HG03103 (cell line): ENCODE results near the gene PHF21B.
"Not testable (repeated sequence)": the region's sequence is repeated elsewhere in the genome, so short reads cannot be mapped to it uniquely, and the experiment has no call there.

Experiments
- ATAC-seq: cut with Tn5 transposase; IDR thresholded peaks from one replicate; pipeline ENCODE4 v1.9.1; 2021; ENCODE audit warnings: low read depth; ENCODE audit not compliant: unreplicated experiment

The PHF21B gene

GRCh38 chr22:45009606-45010531, at the start of gene PHF21B:
PHF21B (minus strand) TSS chr22:45010005; CDS start chr22:45009549, 456 bp downstream.
- ATAC-seq: no peak

- ATAC-seq: no peak
Measured at GRCh38 chr22:45059296-45059695, 49.5 kb upstream of the PHF21B start.

DNA sequence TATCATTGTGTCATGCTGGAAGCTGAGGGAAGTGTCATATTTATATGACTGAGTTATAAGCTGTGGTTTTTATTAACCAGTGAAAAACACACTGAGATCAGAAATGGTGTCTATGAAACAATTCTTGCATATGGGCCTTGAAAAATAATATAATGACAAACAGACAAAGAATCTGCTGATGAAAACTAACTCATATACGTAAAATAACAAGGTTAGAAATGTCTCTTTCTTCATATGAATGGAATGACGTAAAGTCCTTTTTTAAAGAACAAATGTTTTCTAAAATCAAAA, 48.8 kb upstream of the PHF21B start:
- no peak for ATAC-seq

DNA sequence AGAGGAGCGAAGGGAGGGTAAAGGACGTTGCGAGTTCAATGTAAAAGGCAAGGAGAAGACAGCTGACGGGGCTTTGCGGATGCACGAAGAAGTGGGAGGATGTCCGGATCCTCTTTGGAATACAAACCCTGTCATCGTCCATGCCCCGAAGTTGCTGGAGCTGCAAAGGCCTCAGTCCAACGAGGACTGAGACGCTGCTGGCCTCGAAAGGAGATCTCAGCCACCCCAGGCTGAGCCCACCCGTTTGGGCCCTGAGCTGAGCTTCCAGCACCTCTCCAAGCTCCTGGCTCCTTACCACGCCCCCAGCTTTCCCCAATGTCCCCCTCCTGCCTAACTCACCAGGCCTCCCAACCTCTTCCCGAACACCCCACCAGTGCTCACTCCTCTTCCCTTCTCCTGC, 46.1 kb upstream of the PHF21B start:
- ATAC-seq: no peak

- ATAC-seq: no peak
Measured at GRCh38 chr22:45053571-45053970, 43.8 kb upstream of the PHF21B start.

DNA sequence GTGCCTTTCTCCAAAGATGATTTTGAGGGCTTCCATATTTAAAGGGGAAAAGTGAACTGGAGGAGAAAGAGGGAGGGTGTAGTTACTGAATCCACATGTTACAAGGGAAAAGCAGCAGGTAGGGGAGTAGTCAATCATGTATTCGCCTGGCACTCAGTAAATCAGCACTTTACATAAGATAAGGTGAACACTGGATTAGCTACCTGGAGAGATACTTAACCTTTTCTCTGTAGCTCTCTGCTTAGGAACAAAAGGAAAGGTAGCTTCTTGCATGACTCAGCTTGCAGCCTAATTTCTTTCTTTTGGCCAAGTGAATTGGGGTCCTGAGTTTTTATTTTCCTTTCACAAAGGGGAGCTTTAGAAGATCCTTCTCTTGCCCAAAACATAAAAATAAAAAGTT, 43.3 kb upstream of the PHF21B start:
- no peak for ATAC-seq

DNA sequence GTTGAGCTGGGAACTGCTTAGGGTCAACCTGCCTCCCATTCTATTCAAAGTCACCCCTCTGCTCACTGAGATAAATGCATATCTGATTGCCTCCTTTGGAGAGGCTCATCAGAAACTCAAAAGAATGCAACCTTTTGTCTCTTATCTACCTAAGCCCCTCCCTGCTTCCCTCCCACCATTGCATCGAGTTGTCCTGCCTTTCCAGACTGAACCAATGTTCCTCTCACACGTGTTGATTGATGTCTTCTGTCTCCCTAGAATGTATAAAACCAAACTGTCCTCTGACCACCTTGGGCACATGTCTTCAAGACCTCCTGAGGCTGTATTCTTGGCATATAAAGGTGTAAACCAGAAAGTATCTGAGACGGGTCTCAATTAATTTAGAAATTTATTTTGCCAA, 42.9 kb upstream of the PHF21B start:
- not testable (repeated sequence) for ATAC-seq

DNA sequence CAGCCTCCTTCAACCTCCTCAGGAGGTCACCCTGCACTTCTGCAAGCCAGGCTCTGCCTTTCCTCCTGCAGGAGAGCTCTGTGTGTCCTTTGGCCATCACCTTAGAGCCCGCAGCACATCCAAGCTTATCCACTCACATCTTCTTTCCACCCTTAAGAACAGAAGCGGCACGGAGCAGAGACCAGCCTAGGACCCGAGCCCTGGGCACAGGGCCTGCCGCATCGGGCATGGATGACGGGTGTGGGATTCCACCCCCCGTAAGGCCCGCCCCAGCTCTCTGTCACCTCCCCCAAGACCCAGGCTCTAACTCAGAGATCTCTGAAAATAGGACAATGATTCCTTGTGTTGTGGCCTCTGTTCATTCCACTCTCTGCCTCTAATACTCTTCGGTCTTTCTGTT, 42.1 kb upstream of the PHF21B start:
- no peak for ATAC-seq

DNA sequence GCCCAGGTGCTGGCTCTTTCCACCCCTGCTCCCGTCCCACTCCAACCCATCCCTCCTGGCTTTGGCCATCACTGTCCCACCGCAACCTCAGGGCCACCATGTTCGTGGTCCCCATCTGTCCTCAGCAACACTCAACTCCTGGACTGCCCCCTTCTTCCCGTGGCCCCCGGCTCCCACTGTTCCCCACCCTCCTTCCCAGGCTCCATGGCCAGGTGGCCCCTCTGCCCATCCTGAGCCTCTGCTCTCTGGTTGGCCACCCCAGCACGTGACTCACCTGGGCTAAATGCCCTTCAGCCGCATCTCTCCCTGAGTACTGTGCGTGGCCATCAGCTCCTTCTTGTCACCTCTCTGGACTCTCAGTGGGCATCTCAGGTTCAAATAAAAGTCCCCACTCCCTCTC, 41.6 kb upstream of the PHF21B start:
- ATAC-seq: no peak

DNA sequence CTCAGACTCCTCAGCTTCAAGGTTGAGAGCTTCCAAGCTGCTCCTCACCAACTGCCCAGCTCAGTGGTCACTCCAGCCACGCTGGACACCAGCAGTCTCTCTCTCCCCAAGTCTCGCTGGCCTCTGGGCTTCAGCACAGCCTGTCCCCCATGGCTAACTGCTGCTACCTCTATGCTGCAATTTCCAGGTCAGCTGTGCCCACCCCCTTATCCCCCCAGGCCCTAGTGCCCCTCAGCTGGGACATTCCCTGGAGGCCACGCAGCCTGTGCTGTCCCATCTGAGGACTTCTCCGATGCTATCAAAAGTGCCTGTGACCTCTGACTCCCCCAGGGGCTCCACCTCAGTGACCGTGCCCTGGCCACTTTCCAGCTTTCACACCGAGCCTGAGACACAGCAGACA, 37.5 kb upstream of the PHF21B start:
- no peak for ATAC-seq

DNA sequence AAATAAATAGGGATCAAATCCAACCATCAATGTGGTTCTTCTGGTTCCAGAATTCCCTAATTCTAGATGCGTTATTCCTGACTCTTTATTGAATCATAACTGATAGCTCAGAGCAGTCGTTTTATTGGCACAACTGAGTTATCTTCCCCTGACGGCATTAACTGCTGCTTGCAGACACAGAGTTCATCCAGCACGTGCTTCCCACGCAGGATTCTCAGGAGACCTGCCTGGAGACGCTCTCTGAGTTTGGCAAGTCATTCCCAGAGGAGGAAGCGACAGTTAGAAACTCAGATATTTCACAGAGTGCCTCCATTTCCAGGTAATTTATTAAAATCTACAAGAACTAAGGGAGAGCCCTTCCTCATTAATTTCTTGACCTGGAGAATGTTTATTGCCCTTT, 35.4 kb upstream of the PHF21B start:
- ATAC-seq: no peak

GRCh38 chr22:45042263-45042662, 32.5 kb upstream of the PHF21B start:
- ATAC-seq: no peak

DNA sequence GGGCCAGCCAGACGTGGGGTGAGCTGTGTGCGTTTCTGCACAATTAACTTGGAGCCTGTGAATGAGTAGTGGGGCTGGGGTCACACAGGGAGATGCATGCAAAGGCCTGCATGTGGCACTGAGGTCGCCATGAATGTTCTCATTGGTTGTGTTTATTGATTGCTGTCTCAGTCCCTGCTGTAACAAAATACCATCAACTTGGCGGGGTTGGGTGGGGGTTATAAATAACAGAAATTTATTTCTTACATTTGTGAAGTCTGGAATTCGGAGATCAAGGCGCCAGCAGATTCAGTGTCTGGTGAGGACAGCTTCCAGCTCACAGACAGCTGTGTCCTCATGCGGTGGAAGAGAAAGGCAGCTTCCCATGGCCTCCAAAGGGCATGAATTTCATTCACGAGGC, 29.3 kb upstream of the PHF21B start:
- ATAC-seq: no peak

- no peak for ATAC-seq
Measured at GRCh38 chr22:45036154-45036553, 26.3 kb upstream of the PHF21B start.

- ATAC-seq: no peak
Measured at GRCh38 chr22:45034821-45035220, 25.0 kb upstream of the PHF21B start.

- no peak for ATAC-seq
Measured at GRCh38 chr22:45034156-45034555, 24.4 kb upstream of the PHF21B start.

GRCh38 chr22:45033136-45033535, 23.3 kb upstream of the PHF21B start:
- ATAC-seq: no peak

- no peak for ATAC-seq
Measured at GRCh38 chr22:45031629-45032403, 22.0 kb upstream of the PHF21B start.

- ATAC-seq: no peak
Measured at GRCh38 chr22:45029501-45029900, 19.7 kb upstream of the PHF21B start.

- no peak for ATAC-seq
Measured at GRCh38 chr22:45026511-45026910, 16.7 kb upstream of the PHF21B start.

DNA sequence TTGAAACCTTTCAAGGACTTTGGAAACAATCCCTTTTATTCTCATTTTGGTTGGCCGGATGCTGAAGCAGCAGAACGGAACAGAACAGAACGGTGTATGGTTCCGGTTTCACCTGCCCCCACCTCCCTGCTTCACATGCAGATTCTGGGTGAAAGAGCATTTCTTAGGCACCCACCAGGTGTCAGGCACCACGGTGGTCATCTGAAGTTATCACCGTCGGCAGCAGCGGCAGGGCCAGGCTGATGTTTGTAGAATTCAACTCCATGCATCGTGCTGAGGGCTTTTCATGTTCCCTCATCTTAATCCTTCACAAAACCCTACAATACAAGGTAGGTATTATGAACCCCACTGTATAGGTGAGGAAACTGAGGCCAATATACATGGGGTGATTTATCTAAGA, 13.6 kb upstream of the PHF21B start:
- no peak for ATAC-seq
